Psoas muscle (tissue), 8 donors: ENCODE results near the gene NRTN. TPM values are rescaled to one million over a fixed set of nuclear protein-coding genes. Genes with fewer than 3 reads are reported as not detected.

Experiments
- ATAC-seq, 4 donors: fragments of 200-7000 bp; cut with Tn5 transposase; one replicate each; pipeline ENCODE4 v1.9.1; 2020; ENCODE audit warnings: moderate library complexity in 3 of 4, mild to moderate bottlenecking in 2 of 4
- DNase-seq, 2 donors: peaks; one replicate each; pipeline ENCODE4 v3.0.0-alpha.2; 2020
- H3K27ac ChIP-seq: fragments of 200-600 bp; one replicate; pipeline ENCODE4 v1.8.0; 2022
- H3K27me3 ChIP-seq, 3 donors: fragments of 200-600 bp in 1 of 3; one replicate each; pipeline versions ENCODE4 v1.6.1 to v1.8.0; 2013 to 2022; ENCODE audit warnings: low read length in 2 of 3, mild to moderate bottlenecking in 2 of 3, moderate library complexity in 1 of 3; ENCODE audit not compliant: insufficient read depth in 3 of 3
- H3K36me3 ChIP-seq, 2 donors: fragments of 200-600 bp in 1 of 2; one replicate each; pipeline versions ENCODE4 v1.6.1 to v1.8.0; 2013 to 2022; ENCODE audit warnings: low read depth in 1 of 2, mild to moderate bottlenecking in 1 of 2, moderate library complexity in 1 of 2; ENCODE audit not compliant: insufficient read depth in 1 of 2
- H3K4me1 ChIP-seq: fragments of 200-600 bp; one replicate; pipeline ENCODE4 v1.8.0; 2022
- H3K4me3 ChIP-seq: fragments of 200-600 bp; one replicate; pipeline ENCODE4 v1.8.0; 2022; ENCODE audit warnings: mild to moderate bottlenecking
- H3K9me3 ChIP-seq: fragments of 200-600 bp; one replicate; pipeline ENCODE4 v1.8.0; 2022
- WGBS, 3 donors: extraction: QIAGEN DNeasy Blood & Tissue Kit; methylation state at CpG; one replicate each; pipeline versions ENCODE4 v1.1.6 to v1.1.7; 2013; 5-methylcytosine and 5-hydroxymethylcytosine counted together
- intact Hi-C, 2 donors: fragments of 100-400 bp; cut with DNase I; formaldehyde crosslinking; loops; one replicate each; pipeline versions ENCODE4 v1.11.0 to v1.14.2; 2022
- polyA plus RNA-seq, 3 donors: library from polyadenylated mRNA; stranded (reverse); fragments of 200-250 nt; gene quantifications; one replicate each; pipeline ENCODE4 v1.2.3, GENCODE V29; 2013
- total RNA-seq, 4 donors: library from RNA; stranded (reverse); fragmentation: NEBNext Ultra II Directional in 2 of 4; extraction: Animal tissue kit (Norgen Biotek cat#: 25700) in 2 of 4; gene quantifications; one replicate each; pipeline versions ENCODE4 v1.2.1 to v1.2.4, GENCODE V29; 2021 to 2023
- TF ChIP-seq, protein P1 (sequence below): fragments of 200-600 bp; IDR thresholded peaks from one replicate; pipeline ENCODE4 v1.8.0; 2022; ENCODE audit warnings: antibody characterized with exemption
- donor health status: healthy with polysubstance abuse.
- donor health status: DM: no; HTN: no; CAD: no; lungs with moderate emphysema.
- donor health status: Bipolar disorder and iron deficiency.
- donor health status: healthy.
- donor health status: DM: yes; HTN: yes; CAD: no.
- donor health status: DM: no; HTN: no; CAD: no.
- donor health status: DM: no; HTN: no; CAD: no.
- donor health status: DM: yes; HTN: yes; CAD: no.

Gene NRTN
- total and polyA plus RNA-seq, 7 donors = not detected

DNA sequence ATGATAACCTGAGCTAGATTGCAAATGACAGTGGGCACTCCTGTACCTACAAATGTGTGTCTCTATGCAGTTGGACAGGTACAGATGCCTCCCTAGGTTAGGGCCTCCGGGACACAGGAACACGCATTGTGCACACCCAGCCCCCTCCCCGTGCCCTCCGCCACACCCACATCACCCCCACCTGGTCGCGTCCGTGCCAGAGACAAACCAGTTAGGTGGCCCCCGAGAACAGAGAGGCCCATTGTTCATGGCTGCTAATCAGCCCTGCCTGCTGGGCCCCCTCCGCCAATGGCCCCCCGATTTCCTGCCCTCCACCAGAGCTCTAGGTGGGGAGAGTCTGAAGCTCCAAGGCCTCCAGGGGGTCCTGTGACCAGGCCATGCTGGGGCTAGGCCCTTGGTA lies 13.7 kb downstream of the NRTN start:
- WGBS, 3 donors = 74 to 80% (median 78%) methylated on average over 10 of the region's 10 CpGs
- H3K9me3 ChIP-seq = no peaks in the 10 kb centered on the region
- TF ChIP-seq, protein P1, sequence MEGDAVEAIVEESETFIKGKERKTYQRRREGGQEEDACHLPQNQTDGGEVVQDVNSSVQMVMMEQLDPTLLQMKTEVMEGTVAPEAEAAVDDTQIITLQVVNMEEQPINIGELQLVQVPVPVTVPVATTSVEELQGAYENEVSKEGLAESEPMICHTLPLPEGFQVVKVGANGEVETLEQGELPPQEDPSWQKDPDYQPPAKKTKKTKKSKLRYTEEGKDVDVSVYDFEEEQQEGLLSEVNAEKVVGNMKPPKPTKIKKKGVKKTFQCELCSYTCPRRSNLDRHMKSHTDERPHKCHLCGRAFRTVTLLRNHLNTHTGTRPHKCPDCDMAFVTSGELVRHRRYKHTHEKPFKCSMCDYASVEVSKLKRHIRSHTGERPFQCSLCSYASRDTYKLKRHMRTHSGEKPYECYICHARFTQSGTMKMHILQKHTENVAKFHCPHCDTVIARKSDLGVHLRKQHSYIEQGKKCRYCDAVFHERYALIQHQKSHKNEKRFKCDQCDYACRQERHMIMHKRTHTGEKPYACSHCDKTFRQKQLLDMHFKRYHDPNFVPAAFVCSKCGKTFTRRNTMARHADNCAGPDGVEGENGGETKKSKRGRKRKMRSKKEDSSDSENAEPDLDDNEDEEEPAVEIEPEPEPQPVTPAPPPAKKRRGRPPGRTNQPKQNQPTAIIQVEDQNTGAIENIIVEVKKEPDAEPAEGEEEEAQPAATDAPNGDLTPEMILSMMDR = no peak

DNA sequence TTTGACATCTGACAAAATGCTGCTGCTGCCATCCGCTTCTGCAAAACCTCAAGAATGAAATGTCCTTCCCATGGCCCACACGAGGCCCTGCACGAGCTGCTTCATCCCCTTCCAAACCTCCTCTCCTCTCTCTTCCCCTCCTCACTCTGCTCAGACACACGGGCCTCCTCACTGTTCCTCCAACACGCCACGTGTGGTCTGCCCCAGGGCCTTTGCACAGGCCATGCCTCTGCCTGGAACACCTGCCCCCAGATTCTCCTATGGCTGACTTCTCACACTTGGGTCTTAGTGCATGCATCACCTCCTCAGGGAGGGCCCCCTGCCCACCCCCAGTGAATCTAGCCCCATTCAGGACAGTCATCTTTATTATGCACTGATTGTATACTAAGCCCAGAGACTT lies 15.9 kb downstream of the NRTN start:
- Histone ChIP-seq H3K27ac (no peak overlapping the region), H3K9me3 (no peaks in the 10 kb centered on the region), H3K27me3 (peaks cover 0 to 49% (median 5%) of the 10 kb centered on the region in 3 donors), H3K4me1 (no peaks in the 10 kb centered on the region), H3K4me3 (no peak overlapping the region), H3K36me3 (no peaks in the 10 kb centered on the region)
- TF ChIP-seq, protein P1 = no peak
- DNase-seq = no peak
- WGBS, 3 donors = 42 to 53% (median 51%) methylated on average over 6 of the region's 6 CpGs
- no peak for ATAC-seq
- intact Hi-C loops = no loop called here

More for the DNA sequence above, 13.7 kb downstream of the NRTN start:
- Histone ChIP-seq H3K36me3 (no peaks in the 10 kb centered on the region), H3K4me1 (no peaks in the 10 kb centered on the region), H3K4me3 (no peak overlapping the region), H3K27me3 (peaks cover 0 to 41% (median 1%) of the 10 kb centered on the region in 3 donors), H3K27ac (no peak overlapping the region)
- intact Hi-C loops = no loop called here
- DNase-seq (no peak), ATAC-seq (no peak)

DNA sequence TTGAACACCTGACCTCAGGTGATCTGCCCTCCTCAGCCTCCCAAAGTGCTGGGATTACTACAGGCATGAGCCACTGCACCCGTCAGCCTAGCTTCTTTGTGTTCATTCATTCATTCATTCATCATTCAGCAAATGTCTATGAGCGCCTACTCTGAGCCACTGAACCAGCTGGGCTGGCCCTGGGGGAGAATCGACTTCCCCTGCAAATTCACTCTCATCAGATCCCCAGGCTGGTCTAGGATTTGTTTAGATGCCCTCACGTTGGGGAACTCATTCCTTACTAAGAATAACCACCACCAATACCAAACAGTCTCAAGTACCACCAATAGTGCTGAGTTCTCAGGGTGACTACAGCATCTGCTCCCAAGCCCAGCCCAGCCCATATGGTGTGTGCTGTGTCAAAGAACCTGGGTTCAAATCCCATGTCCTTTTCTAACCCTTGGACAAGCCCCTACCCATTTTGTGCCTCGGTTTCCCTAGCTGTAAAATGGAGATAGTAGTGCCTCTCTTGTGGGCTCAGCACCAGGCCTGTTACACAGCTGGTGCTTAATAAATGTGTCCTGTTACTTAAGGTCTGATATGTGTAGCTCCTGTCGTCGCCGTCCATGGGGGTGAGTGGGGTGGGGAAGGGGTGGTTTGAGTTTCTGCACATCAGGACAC lies 16.8 kb downstream of the NRTN start:
- H3K27ac ChIP-seq = no peak overlapping the region
- no peak for DNase-seq
- no peaks in the 10 kb centered on the region for H3K4me1 ChIP-seq
- H3K9me3 ChIP-seq = no peaks in the 10 kb centered on the region
- no peaks in the 10 kb centered on the region for H3K36me3 ChIP-seq
- H3K27me3 ChIP-seq = peaks cover 0 to 52% (median 7%) of the 10 kb centered on the region in 3 donors
- 49 to 58% (median 54%) methylated on average over 8 of the region's 8 CpGs for whole genome bisulfite sequencing, 3 donors
- H3K4me3 ChIP-seq = no peak overlapping the region
- TF ChIP-seq, protein P1 = no peak
- no peak for ATAC-seq
- intact Hi-C loops = no loop called here

DNA sequence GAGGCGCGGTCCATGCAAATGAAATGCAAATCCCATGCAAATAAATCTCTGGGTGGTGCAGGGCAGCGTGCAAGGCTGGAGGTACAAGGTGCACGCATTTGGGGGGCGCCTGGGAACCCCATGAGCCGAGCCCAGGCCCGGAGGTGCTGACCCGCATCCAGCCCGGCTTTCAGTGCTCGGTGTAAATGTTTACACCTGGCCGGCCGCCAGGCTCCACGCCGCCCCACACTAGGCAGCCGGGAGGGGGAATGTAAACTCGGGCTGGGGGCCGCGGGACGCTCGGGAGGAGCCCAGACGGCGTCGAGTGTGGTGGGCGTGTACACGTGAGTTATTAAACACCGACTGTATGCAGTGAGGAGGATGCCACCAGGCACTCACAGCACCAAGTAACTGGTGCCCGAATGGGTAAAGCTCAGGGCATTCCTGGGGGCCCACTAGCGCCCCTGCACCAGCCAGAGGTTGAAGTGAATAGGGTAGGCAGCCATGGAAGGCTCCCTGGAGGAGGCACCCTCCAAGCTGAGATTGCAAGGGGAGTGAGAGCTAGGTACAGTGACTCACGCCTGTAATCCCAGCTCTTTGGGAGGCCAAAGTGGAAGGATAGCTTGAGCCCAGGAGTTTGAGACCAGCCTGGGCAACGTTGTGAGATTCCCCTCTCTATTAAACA lies 17.4 kb downstream of the NRTN start:
- H3K27ac ChIP-seq = no peak overlapping the region
- H3K4me3 ChIP-seq = no peak overlapping the region
- intact Hi-C loops = no loop called here
- no peaks in the 10 kb centered on the region for H3K9me3 ChIP-seq
- 41 to 49% (median 43%) methylated on average over 30 of the region's 30 CpGs for WGBS, 3 donors
- DNase-seq (no peak), ATAC-seq (no peak)
- H3K36me3 ChIP-seq = no peaks in the 10 kb centered on the region
- H3K4me1 ChIP-seq = no peaks in the 10 kb centered on the region
- TF ChIP-seq, protein P1 = no peak
- peaks cover 0 to 59% (median 13%) of the 10 kb centered on the region in 3 donors for H3K27me3 ChIP-seq
